Right lobe of liver (tissue), 6 donors: ENCODE data around the gene HUS1. TPM values are rescaled to one million over a fixed set of nuclear protein-coding genes. Genes with fewer than 3 reads are reported as not detected.

Experiments used
- ATAC-seq, 4 donors: fragments of 200-7000 bp; cut with Tn5 transposase; one replicate each; pipeline ENCODE4 v1.9.1; 2020; ENCODE audit warnings: mild to moderate bottlenecking in 4 of 4, moderate library complexity in 4 of 4
- DNase-seq, 3 donors: peaks; one replicate each; pipeline ENCODE4 v3.0.0-alpha.2; 2020
- H3K27ac ChIP-seq, 3 donors: fragments of 200-600 bp; one replicate each; pipeline ENCODE4 v1.8.0; 2022
- H3K27me3 ChIP-seq, 2 donors: fragments of 200-600 bp; one replicate each; pipeline ENCODE4 v1.8.0; 2022
- H3K36me3 ChIP-seq, 4 donors: fragments of 200-600 bp; sonication (generic) in 1 of 4; one replicate each; pipeline versions ENCODE4 v1.5.1 to v1.8.0; 2017 to 2022; ENCODE audit warnings: control low read depth in 1 of 4
- H3K4me1 ChIP-seq, 4 donors: fragments of 200-600 bp; sonication (generic) in 1 of 4; one replicate each; pipeline versions ENCODE4 v1.5.1 to v1.8.0; 2017 to 2022; ENCODE audit warnings: control low read depth in 1 of 4
- H3K4me3 ChIP-seq, 3 donors: fragments of 200-600 bp; one replicate each; pipeline ENCODE4 v1.8.0; 2022
- H3K9me3 ChIP-seq, 4 donors: fragments of 200-600 bp; sonication (generic) in 1 of 4; one replicate each; pipeline versions ENCODE4 v1.5.1 to v1.8.0; 2017 to 2022; ENCODE audit warnings: control low read depth in 1 of 4
- POLR2A ChIP-seq: fragments of 450-650 bp; IDR thresholded peaks from one replicate; pipeline ENCODE4 v1.6.1; 2017; ENCODE audit warnings: antibody characterized with exemption, mild to moderate bottlenecking
- WGBS: methylation state at CpG from one replicate; pipeline ENCODE4 v1.1.6; 2018; ENCODE audit warnings: low coverage, low lambda C conversion rate; ENCODE audit not compliant: insufficient coverage; ENCODE audit errors: missing lambda C conversion rate; 5-methylcytosine and 5-hydroxymethylcytosine counted together
- intact Hi-C, 2 donors: fragments of 100-400 bp; cut with DNase I; formaldehyde crosslinking; loops; one replicate each; pipeline versions ENCODE4 v1.11.2 to v1.14.1; 2022
- total RNA-seq, 6 experiments: library from RNA; depleted of rRNA in 2 of 6; stranded (reverse); fragments of >200 nt in 2 of 6; fragmentation: NEBNext Ultra II Directional in 3 of 6; extraction: Animal tissue kit (Norgen Biotek cat#: 25700) in 3 of 6; gene quantifications; one replicate each; pipeline versions ENCODE4 v1.1.0 to v1.2.4, GENCODE V29; 2016 to 2023
- TF ChIP-seq, protein P1 (sequence below), 4 donors: fragments of 200-600 bp in 3 of 4; fragments of 450-650 bp in 1 of 4; IDR thresholded peaks; one replicate each; pipeline versions ENCODE4 v1.5.1 to v1.8.0; 2016 to 2022; ENCODE audit warnings: antibody characterized with exemption in 4 of 4, mild to moderate bottlenecking in 2 of 4
- donor health status: DM: no; HTN: yes; CAD: no.
- donor health status: DM: no; HTN: no; CAD: no.
- donor health status: DM: no; HTN: no; CAD: no.
- donor health status: DM: no; HTN: yes; CAD: no.
- donor health status: DM: no; HTN: yes; CAD: no.

HUS1 gene
- total RNA-seq, 6 experiments from 2014 or later: 16.1 to 40.5 (median 25.5) TPM

DNA sequence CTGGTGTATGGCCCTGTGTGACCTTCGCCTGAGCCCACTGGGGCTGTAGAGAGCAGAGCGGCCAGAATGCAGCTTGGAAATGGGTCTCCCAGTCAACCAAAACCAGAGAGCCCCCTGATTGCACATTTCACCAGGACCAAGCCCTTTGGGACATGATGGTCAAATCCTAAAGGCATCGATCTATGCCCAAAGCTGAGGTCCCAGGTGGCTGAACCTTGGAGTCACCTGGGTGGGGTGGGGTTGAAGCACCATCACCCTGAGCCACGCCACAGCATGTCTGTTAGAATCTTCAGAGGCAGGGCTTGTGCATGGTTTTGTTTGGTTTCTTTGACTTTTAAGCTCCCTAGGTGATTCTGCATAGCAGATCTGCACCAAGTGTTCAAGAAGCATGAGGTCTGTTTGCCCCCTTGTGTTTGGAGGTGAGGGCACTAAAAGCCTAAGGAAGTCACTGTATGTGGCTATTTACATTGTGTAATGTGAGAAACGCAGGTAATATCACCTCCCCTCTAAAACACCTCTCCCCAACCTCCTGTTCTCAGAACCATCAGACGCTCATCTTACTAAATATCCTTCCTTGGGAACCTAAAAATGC lies 40.7 kb downstream of the HUS1 start:
- no peaks in the 10 kb centered on the region for H3K4me1 ChIP-seq
- no peaks in the 10 kb centered on the region for H3K9me3 ChIP-seq
- H3K27ac ChIP-seq: no peak overlapping the region
- no peaks in the 10 kb centered on the region for H3K36me3 ChIP-seq
- 69% methylated on average over 2 of the region's 6 CpGs for WGBS
- intact Hi-C loops: no loop called here
- TF ChIP-seq, protein P1, sequence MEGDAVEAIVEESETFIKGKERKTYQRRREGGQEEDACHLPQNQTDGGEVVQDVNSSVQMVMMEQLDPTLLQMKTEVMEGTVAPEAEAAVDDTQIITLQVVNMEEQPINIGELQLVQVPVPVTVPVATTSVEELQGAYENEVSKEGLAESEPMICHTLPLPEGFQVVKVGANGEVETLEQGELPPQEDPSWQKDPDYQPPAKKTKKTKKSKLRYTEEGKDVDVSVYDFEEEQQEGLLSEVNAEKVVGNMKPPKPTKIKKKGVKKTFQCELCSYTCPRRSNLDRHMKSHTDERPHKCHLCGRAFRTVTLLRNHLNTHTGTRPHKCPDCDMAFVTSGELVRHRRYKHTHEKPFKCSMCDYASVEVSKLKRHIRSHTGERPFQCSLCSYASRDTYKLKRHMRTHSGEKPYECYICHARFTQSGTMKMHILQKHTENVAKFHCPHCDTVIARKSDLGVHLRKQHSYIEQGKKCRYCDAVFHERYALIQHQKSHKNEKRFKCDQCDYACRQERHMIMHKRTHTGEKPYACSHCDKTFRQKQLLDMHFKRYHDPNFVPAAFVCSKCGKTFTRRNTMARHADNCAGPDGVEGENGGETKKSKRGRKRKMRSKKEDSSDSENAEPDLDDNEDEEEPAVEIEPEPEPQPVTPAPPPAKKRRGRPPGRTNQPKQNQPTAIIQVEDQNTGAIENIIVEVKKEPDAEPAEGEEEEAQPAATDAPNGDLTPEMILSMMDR (IDR thresholded peaks at IDR 0.05): no peak
- TF ChIP-seq POLR2A: no peak
- no peak for DNase-seq
- no peak for ATAC-seq
- H3K27me3 ChIP-seq: no peaks in the 10 kb centered on the region
- H3K4me3 ChIP-seq: no peak overlapping the region

DNA sequence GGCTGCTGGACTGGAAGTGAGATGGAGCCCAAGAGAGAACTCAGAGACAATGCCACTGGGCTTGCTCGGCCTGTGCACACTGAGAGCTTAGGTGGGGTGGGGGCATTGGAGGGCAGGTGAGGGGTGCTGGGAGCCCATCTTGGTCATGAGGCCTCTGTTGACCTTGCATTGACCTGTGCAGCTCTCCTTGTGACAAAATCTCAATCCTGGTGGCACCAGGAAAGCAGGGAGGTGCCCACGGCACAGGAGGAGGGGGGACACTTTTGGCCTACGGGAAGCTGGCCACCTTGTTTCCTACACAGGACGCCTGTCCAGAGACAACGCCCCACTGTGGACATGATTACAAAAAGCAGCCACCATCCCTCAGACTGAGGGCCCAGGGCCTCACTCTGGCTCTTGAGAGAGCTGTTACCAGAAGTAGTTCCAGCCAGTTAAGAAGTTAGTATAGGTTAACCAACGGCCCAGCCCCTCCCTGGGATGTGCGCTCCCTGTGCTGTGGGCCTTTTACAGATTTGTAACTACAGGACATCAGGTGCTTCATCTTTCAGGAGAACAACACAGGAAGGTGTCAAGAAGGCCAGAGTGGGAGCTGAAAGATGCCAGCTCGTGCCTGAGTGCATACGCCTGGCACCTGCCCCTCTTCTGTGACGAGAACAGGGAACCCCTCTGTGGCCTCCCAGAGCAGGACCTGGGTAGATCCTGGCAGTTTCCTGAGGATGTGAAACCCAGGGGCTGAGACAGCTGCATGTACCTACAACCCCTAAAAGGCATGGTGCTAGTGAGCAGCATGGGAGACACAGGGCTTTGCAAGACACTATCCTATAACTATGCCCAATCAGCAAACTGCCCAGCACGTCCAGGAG lies 41.5 kb downstream of the HUS1 start:
- H3K36me3 ChIP-seq: no peaks in the 10 kb centered on the region
- no peaks in the 10 kb centered on the region for H3K9me3 ChIP-seq
- no peak for TF ChIP-seq POLR2A
- TF ChIP-seq, protein P1 (IDR thresholded peaks at IDR 0.05): no peak
- no peaks in the 10 kb centered on the region for H3K4me1 ChIP-seq
- H3K27ac ChIP-seq: no peak overlapping the region
- H3K4me3 ChIP-seq: no peak overlapping the region
- no peak for DNase-seq
- intact Hi-C loops: no loop called here
- ATAC-seq: no peak
- H3K27me3 ChIP-seq: no peaks in the 10 kb centered on the region
- 80% methylated on average over 1 of the region's 11 CpGs for WGBS

GRCh38 chr7:47937065-47937687 lies 42.2 kb downstream of the HUS1 start:
- TF ChIP-seq, protein P1 (IDR thresholded peaks at IDR 0.05): no peak
- TF ChIP-seq POLR2A: no peak
- Histone ChIP-seq H3K9me3 (no peaks in the 10 kb centered on the region), H3K27ac (no peak overlapping the region), H3K27me3 (no peaks in the 10 kb centered on the region), H3K36me3 (no peaks in the 10 kb centered on the region), H3K4me1 (no peaks in the 10 kb centered on the region), H3K4me3 (no peak overlapping the region)
- intact Hi-C loops: no loop called here
- ATAC-seq (no peak), DNase-seq (no peak)
- WGBS: 61% methylated on average over 11 of the region's 17 CpGs

DNA sequence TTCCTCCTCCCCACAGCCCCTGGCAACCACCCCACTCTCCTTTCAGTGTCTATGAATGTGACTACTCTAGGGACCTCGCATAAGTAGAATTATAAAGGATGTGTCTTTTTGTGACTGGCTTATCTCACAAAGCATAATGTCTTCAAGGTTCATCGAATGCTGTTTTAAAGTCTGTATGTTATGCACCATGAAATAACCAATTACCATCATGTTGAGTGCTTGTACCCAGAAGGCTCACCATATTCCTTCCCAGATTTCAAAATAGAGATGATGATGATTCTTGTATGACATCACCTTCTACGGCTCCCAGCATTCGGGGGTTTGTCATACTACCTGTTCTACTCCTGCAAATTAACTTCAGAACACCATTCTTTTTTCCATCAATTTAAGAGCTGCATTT lies 43.1 kb downstream of the HUS1 start:
- no peak for ATAC-seq
- Histone ChIP-seq H3K9me3 (no peaks in the 10 kb centered on the region), H3K4me1 (no peaks in the 10 kb centered on the region), H3K27me3 (no peaks in the 10 kb centered on the region), H3K4me3 (no peak overlapping the region), H3K27ac (no peak overlapping the region), H3K36me3 (no peaks in the 10 kb centered on the region)
- no peak for TF ChIP-seq POLR2A
- TF ChIP-seq, protein P1 (IDR thresholded peaks at IDR 0.05): no peak
- intact Hi-C loops: no loop called here
- 96% methylated on average over 4 of the region's 4 CpGs for WGBS
- no peak for DNase-seq
